IMR-90 (cell line): Measurements from ENCODE around the gene ZNF609. TPM values are rescaled to one million over a fixed set of nuclear protein-coding genes. Genes with fewer than 3 reads are reported as not detected.

ENCODE experiments used
- ATAC-seq: fragments of 200-7000 bp; cut with Tn5 transposase; 2 replicates; pipeline ENCODE4 v1.9.1; 2020; ENCODE audit warnings: low read depth, mild to moderate bottlenecking, moderate library complexity
- BruUV-seq: library from RNA; stranded (reverse); fragments of 400-500 nt; replicated peaks from 2 replicates; lab custom pipeline; 2021; lab: Mats Ljungman, UMichigan
- CTCF ChIA-PET: fragments of 300-600 bp; formaldehyde crosslinking; extraction: SDS; loops from one replicate; lab custom pipeline; 2021; ENCODE audit warnings: antibody characterized with exemption; lab: Yijun Ruan, JAX
- POLR2A ChIA-PET: fragments of 300-600 bp; sonication (Branson Sonifier 250); formaldehyde crosslinking; loops from one replicate; lab custom pipeline; 2022; ENCODE audit warnings: antibody characterized with exemption; ENCODE audit not compliant: unreplicated experiment; lab: Charles Lee
- DNase-seq: peaks from one replicate; pipeline ENCODE4 v3.0.0; 2013
- H2AFZ ChIP-seq: replicated peaks from 2 replicates; pipeline ENCODE3; 2013; ENCODE audit warnings: low read length, mild to moderate bottlenecking; ENCODE audit not compliant: poor library complexity
- H2AK5ac ChIP-seq: 2 replicates; pipeline ENCODE4 v1.6.1; 2013; ENCODE audit warnings: low read depth, low read length, inconsistent platforms
- H2AK9ac ChIP-seq: replicated peaks from 2 replicates; pipeline ENCODE3; 2013; ENCODE audit warnings: mild to moderate bottlenecking, low read depth, low read length, moderate library complexity; ENCODE audit not compliant: poor library complexity
- H2BK120ac ChIP-seq: 2 replicates; pipeline ENCODE4 v1.6.1; 2013; ENCODE audit warnings: low read depth, low read length, inconsistent platforms
- H2BK15ac ChIP-seq: 3 replicates; pipeline ENCODE4 v1.6.1; 2013; ENCODE audit warnings: low read depth, low read length, inconsistent platforms
- H2BK20ac ChIP-seq: 2 replicates; pipeline ENCODE4 v1.6.1; 2013; ENCODE audit warnings: low read depth, mild to moderate bottlenecking, inconsistent platforms, low read length, moderate library complexity
- H2BK5ac ChIP-seq: 2 replicates; pipeline ENCODE4 v1.6.1; 2013; ENCODE audit warnings: mild to moderate bottlenecking, low read depth, low read length, inconsistent platforms; ENCODE audit not compliant: poor library complexity, severe bottlenecking
- H3K14ac ChIP-seq: replicated peaks from 2 replicates; pipeline ENCODE4 v1.6.1; 2013; ENCODE audit warnings: low read depth, low read length, inconsistent platforms
- H3K18ac ChIP-seq: 2 replicates; pipeline ENCODE4 v1.6.1; 2013; ENCODE audit warnings: low read depth, low read length, control low read depth
- H3K23ac ChIP-seq: 2 replicates; pipeline ENCODE4 v1.6.1; 2013; ENCODE audit warnings: low read depth, low read length, inconsistent platforms
- H3K27ac ChIP-seq: 2 replicates; pipeline ENCODE4 v1.5.1; 2013; ENCODE audit warnings: mild to moderate bottlenecking, control low read depth, low read length; ENCODE audit not compliant: insufficient read depth
- H3K27me3 ChIP-seq: 2 replicates; pipeline ENCODE4 v1.6.1; 2013; ENCODE audit warnings: low read length; ENCODE audit not compliant: control insufficient read depth, insufficient read depth
- H3K36me3 ChIP-seq: 2 replicates; pipeline ENCODE4 v1.6.1; 2013; ENCODE audit warnings: low read length, mixed read lengths; ENCODE audit not compliant: control insufficient read depth, insufficient read depth
- H3K4ac ChIP-seq: 2 replicates; pipeline ENCODE4 v1.6.1; 2013; ENCODE audit warnings: low read depth, low read length, inconsistent platforms
- H3K4me1 ChIP-seq: 2 replicates; pipeline ENCODE4 v1.6.1; 2013; ENCODE audit warnings: low read length, mixed read lengths; ENCODE audit not compliant: control insufficient read depth, insufficient read depth
- H3K4me2 ChIP-seq: 2 replicates; pipeline ENCODE4 v1.6.1; 2013; ENCODE audit warnings: low read depth, mild to moderate bottlenecking, control low read depth, low read length, moderate library complexity
- H3K4me3 ChIP-seq: 2 replicates; pipeline ENCODE4 v1.5.1; 2013; ENCODE audit warnings: low read depth, mild to moderate bottlenecking, control low read depth, low read length, moderate library complexity; ENCODE audit not compliant: insufficient read depth
- H3K56ac ChIP-seq: 2 replicates; pipeline ENCODE4 v1.6.1; 2013; ENCODE audit warnings: low read length, inconsistent platforms; ENCODE audit not compliant: insufficient read depth; ENCODE audit errors: extremely low read depth
- H3K79me1 ChIP-seq, 2 experiments: 2 replicates each; pipeline ENCODE4 v1.6.1; 2013; ENCODE audit warnings: low read length in 2 of 2, inconsistent platforms in 1 of 2, low read depth in 1 of 2
- H3K9ac ChIP-seq: 2 replicates; pipeline ENCODE4 v1.6.1; 2013; ENCODE audit warnings: low read depth, low read length, control low read depth
- H3K9me1 ChIP-seq: 2 replicates; pipeline ENCODE4 v1.6.1; 2013; ENCODE audit warnings: low read length, inconsistent platforms; ENCODE audit not compliant: insufficient read depth
- H3K9me3 ChIP-seq: 2 replicates; pipeline ENCODE4 v1.6.1; 2013; ENCODE audit warnings: low read length; ENCODE audit not compliant: control insufficient read depth, insufficient read depth
- H4K20me1 ChIP-seq: 2 replicates; pipeline ENCODE4 v1.6.1; 2013; ENCODE audit warnings: low read length, inconsistent platforms; ENCODE audit not compliant: insufficient read depth
- H4K5ac ChIP-seq: 2 replicates; pipeline ENCODE4 v1.6.1; 2013; ENCODE audit warnings: mild to moderate bottlenecking, low read depth, low read length, control low read depth
- H4K8ac ChIP-seq, 2 experiments: 2 replicates each; pipeline ENCODE4 v1.6.1; 2013; ENCODE audit warnings: low read depth in 2 of 2, low read length in 2 of 2, control low read depth in 1 of 2, inconsistent platforms in 1 of 2
- H4K91ac ChIP-seq: 2 replicates; pipeline ENCODE4 v1.6.1; 2013; ENCODE audit warnings: low read depth, low read length, inconsistent platforms; ENCODE audit not compliant: insufficient read depth
- BHLHE40 ChIP-seq: fragments of 150-350 bp; IDR thresholded peaks from 2 replicates; pipeline ENCODE4 v1.6.1; 2016; ENCODE audit warnings: mild to moderate bottlenecking, low read depth, low read length
- CEBPB ChIP-seq: IDR thresholded peaks from 2 replicates; pipeline ENCODE4 v1.6.1; 2012; ENCODE audit warnings: low read depth, low read length, improper control_type of control experiment
- CHD1 ChIP-seq: IDR thresholded peaks from 2 replicates; pipeline ENCODE4 v1.6.1; 2012; ENCODE audit warnings: low read depth, low read length, improper control_type of control experiment
- FOS ChIP-seq: fragments of 150-350 bp; IDR thresholded peaks from 2 replicates; pipeline ENCODE4 v1.6.1; 2016; ENCODE audit warnings: low read depth, low read length
- MAFK ChIP-seq: IDR thresholded peaks from 2 replicates; pipeline ENCODE4 v1.6.1; 2012; ENCODE audit warnings: low read depth, low read length, improper control_type of control experiment
- MAZ ChIP-seq: IDR thresholded peaks from 2 replicates; pipeline ENCODE4 v1.6.1; 2012; ENCODE audit warnings: low read depth, mild to moderate bottlenecking, low read length, improper control_type of control experiment, moderate library complexity, borderline replicate concordance
- MXI1 ChIP-seq: IDR thresholded peaks from 2 replicates; pipeline ENCODE4 v1.6.1; 2012; ENCODE audit warnings: low read depth, mild to moderate bottlenecking, low read length, moderate library complexity, borderline replicate concordance
- NFE2L2 ChIP-seq: fragments of 150-350 bp; IDR thresholded peaks from 2 replicates; pipeline ENCODE4 v1.6.1; 2016; ENCODE audit warnings: low read depth, mild to moderate bottlenecking, low read length
- POLR2A ChIP-seq: IDR thresholded peaks from 2 replicates; pipeline ENCODE4 v1.6.1; 2012; ENCODE audit warnings: mild to moderate bottlenecking, low read depth, low read length
- RAD21 ChIP-seq: IDR thresholded peaks from 2 replicates; pipeline ENCODE4 v1.6.1; 2012; ENCODE audit warnings: low read length, improper control_type of control experiment
- RCOR1 ChIP-seq: IDR thresholded peaks from 2 replicates; pipeline ENCODE4 v1.6.1; 2012; ENCODE audit warnings: mild to moderate bottlenecking, low read length, improper control_type of control experiment; ENCODE audit not compliant: insufficient replicate concordance
- RFX5 ChIP-seq: IDR thresholded peaks from 2 replicates; pipeline ENCODE4 v1.8.0; 2012; ENCODE audit warnings: low read depth, mild to moderate bottlenecking, low read length, moderate library complexity
- SMC3 ChIP-seq: fragments of 150-350 bp; IDR thresholded peaks from 2 replicates; pipeline ENCODE4 v1.6.1; 2016; ENCODE audit warnings: low read depth, mild to moderate bottlenecking, antibody characterized with exemption, low read length, moderate library complexity
- WGBS, 2 experiments: methylation state at CpG; one replicate each; pipeline versions ENCODE4 v1.1.5 to v1.1.7; 2013; ENCODE audit warnings: missing lambda C conversion rate in 2 of 2; ENCODE audit not compliant: insufficient read length in 1 of 2; ENCODE audit errors: extremely low coverage in 2 of 2; 5-methylcytosine and 5-hydroxymethylcytosine counted together
- dilution Hi-C: fragments of 300-500 bp; cut with HindIII; formaldehyde crosslinking; loops from one replicate; pipeline ENCODE4 v1.14.3; 2018; ENCODE audit warnings: low sequenced_read_pairs; ENCODE audit not compliant: unreplicated experiment
- in situ Hi-C: fragments of 300-500 bp; cut with MboI; formaldehyde crosslinking; loops from 3 replicates; pipeline ENCODE4 v1.14.3; 2019; ENCODE audit warnings: low sequenced_read_pairs, inconsistent platforms, mixed read lengths
- intact Hi-C: fragments of 100-400 bp; cut with micrococcal nuclease; formaldehyde crosslinking; loops from 2 replicates; pipeline ENCODE4 v1.10.0; 2022
- polyA plus RNA-seq, 3 experiments: library from polyadenylated mRNA; depleted of rRNA; stranded (reverse); fragments of >200 nt; gene quantifications; 2 replicates each; pipeline ENCODE4 v1.2.3, GENCODE V29; 2012; ENCODE audit warnings: low replicate concordance in 1 of 3
- total RNA-seq: library from RNA; depleted of rRNA; stranded (reverse); fragments of >200 nt; gene quantifications from 2 replicates; pipeline ENCODE4 v1.2.3, GENCODE V29; 2012
- TF ChIP-seq, protein P1 (sequence below): conservative IDR thresholded peaks from 2 replicates; pipeline ENCODE4 v1.5.1; 2012; ENCODE audit warnings: mild to moderate bottlenecking, low read depth, low read length, improper control_type of control experiment
- TF ChIP-seq, protein P2 (sequence below): fragments of 150-350 bp; IDR thresholded peaks from 2 replicates; pipeline ENCODE4 v1.6.1; 2016; ENCODE audit warnings: low read depth, mild to moderate bottlenecking, low read length, moderate library complexity, borderline replicate concordance
- TF ChIP-seq, protein P3 (sequence below): fragments of 150-350 bp; IDR thresholded peaks from 2 replicates; pipeline ENCODE4 v1.6.1; 2017; ENCODE audit warnings: mild to moderate bottlenecking, antibody characterized with exemption, low read length, low read depth

ZNF609 gene
- total and polyA plus RNA-seq, 2 of the 4 experiments (the other 2 are of a cell fraction), result 10.4 to 12.5 TPM

DNA sequence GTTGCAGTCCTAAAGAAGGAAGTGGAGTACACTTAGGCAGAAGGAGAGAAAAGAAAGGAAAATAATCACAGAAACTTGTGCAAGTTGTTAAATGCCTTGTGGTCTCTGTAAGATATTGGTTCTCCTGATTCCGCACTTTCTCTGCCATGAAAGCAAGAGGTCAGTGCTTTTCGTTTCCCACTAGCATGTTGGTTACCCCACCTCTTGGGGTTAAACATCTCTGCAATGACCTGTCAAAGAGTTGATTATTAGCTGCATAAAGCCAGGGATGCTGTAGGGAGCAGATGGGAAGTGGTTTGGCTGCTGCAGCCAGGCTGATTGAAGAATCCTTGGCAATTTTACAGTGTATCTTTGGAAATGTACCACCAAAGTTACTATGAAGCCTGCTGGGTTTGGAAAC is 33.3 kb downstream of the ZNF609 start:
- Histone ChIP-seq H3K23ac (no peak overlapping the region), H3K4me1 (peaks cover 9% of the 10 kb centered on the region), H4K91ac (no peak overlapping the region), H3K9ac (no peak overlapping the region), H3K9me3 (no peaks in the 10 kb centered on the region), H3K4me3 (no peak overlapping the region), H4K20me1 (peaks cover 21% of the 10 kb centered on the region; the same call in 1 of the 2 replicates), H4K5ac (no peak overlapping the region), H3K27me3 (no peaks in the 10 kb centered on the region), H2AK9ac (no peak overlapping the region), H3K27ac (no peak overlapping the region), H3K4me2 (no peak overlapping the region), H3K18ac (no peak overlapping the region), H2BK120ac (no peak overlapping the region), H3K36me3 (peaks cover 3% of the 10 kb centered on the region; the same call in 1 of the 2 replicates), H3K14ac (no peak overlapping the region), H3K79me1 (peaks cover 41 to 72% of the 10 kb centered on the region in 2 experiments), H4K8ac (no peak overlapping the region), H3K9me1 (peaks cover 3% of the 10 kb centered on the region; the same call in 1 of the 2 replicates), H2BK15ac (no peak overlapping the region), H3K4ac (no peak overlapping the region), H3K56ac (no peak overlapping the region), H2BK20ac (no peak overlapping the region), H2AK5ac (no peak overlapping the region), H2AFZ (no peak overlapping the region), H2BK5ac (no peak overlapping the region)
- ATAC-seq (no peak), DNase-seq (no peak)
- intact Hi-C loops, result no loop called here
- ChIA-PET CTCF (no interaction called here), POLR2A (no interaction called here)
- no peak for TF ChIP-seq SMC3
- no peak for TF ChIP-seq RCOR1
- no peak for TF ChIP-seq RAD21
- TF ChIP-seq NFE2L2, result no peak
- TF ChIP-seq, protein P1, sequence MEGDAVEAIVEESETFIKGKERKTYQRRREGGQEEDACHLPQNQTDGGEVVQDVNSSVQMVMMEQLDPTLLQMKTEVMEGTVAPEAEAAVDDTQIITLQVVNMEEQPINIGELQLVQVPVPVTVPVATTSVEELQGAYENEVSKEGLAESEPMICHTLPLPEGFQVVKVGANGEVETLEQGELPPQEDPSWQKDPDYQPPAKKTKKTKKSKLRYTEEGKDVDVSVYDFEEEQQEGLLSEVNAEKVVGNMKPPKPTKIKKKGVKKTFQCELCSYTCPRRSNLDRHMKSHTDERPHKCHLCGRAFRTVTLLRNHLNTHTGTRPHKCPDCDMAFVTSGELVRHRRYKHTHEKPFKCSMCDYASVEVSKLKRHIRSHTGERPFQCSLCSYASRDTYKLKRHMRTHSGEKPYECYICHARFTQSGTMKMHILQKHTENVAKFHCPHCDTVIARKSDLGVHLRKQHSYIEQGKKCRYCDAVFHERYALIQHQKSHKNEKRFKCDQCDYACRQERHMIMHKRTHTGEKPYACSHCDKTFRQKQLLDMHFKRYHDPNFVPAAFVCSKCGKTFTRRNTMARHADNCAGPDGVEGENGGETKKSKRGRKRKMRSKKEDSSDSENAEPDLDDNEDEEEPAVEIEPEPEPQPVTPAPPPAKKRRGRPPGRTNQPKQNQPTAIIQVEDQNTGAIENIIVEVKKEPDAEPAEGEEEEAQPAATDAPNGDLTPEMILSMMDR, result no peak
- TF ChIP-seq MXI1, result no peak
- no peak for TF ChIP-seq MAFK
- TF ChIP-seq CHD1, result no peak
- TF ChIP-seq RFX5, result no peak
- TF ChIP-seq, protein P2, sequence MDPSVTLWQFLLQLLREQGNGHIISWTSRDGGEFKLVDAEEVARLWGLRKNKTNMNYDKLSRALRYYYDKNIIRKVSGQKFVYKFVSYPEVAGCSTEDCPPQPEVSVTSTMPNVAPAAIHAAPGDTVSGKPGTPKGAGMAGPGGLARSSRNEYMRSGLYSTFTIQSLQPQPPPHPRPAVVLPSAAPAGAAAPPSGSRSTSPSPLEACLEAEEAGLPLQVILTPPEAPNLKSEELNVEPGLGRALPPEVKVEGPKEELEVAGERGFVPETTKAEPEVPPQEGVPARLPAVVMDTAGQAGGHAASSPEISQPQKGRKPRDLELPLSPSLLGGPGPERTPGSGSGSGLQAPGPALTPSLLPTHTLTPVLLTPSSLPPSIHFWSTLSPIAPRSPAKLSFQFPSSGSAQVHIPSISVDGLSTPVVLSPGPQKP, result no peak
- no peak for TF ChIP-seq POLR2A
- no peak for TF ChIP-seq MAZ
- TF ChIP-seq CEBPB, result no peak
- TF ChIP-seq, protein P3, sequence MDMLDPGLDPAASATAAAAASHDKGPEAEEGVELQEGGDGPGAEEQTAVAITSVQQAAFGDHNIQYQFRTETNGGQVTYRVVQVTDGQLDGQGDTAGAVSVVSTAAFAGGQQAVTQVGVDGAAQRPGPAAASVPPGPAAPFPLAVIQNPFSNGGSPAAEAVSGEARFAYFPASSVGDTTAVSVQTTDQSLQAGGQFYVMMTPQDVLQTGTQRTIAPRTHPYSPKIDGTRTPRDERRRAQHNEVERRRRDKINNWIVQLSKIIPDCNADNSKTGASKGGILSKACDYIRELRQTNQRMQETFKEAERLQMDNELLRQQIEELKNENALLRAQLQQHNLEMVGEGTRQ, result no peak
- TF ChIP-seq BHLHE40, result no peak
- TF ChIP-seq FOS, result no peak
- BruUV-seq, result no TSS peak
- dilution Hi-C loops, result no loop called here
- in situ Hi-C loops, result no loop called here
- WGBS, 2 experiments, result no CpG with 5 or more reads among the region's 2 CpGs
